ENCODE measurements around the gene DVL2.

- TF ChIP-seq, protein P1, sequence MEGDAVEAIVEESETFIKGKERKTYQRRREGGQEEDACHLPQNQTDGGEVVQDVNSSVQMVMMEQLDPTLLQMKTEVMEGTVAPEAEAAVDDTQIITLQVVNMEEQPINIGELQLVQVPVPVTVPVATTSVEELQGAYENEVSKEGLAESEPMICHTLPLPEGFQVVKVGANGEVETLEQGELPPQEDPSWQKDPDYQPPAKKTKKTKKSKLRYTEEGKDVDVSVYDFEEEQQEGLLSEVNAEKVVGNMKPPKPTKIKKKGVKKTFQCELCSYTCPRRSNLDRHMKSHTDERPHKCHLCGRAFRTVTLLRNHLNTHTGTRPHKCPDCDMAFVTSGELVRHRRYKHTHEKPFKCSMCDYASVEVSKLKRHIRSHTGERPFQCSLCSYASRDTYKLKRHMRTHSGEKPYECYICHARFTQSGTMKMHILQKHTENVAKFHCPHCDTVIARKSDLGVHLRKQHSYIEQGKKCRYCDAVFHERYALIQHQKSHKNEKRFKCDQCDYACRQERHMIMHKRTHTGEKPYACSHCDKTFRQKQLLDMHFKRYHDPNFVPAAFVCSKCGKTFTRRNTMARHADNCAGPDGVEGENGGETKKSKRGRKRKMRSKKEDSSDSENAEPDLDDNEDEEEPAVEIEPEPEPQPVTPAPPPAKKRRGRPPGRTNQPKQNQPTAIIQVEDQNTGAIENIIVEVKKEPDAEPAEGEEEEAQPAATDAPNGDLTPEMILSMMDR (IDR thresholded peaks at IDR 0.05; ENCODE audit: low read depth, low read length, missing input control), result no peak
- TF ChIP-seq GABPA (IDR thresholded peaks at IDR 0.05 in 1 of 2, conservative IDR thresholded peaks at IDR 0.05 in 1 of 2) (no peak), REST (IDR thresholded peaks at IDR 0.05) (no peak), TAF1 (conservative IDR thresholded peaks at IDR 0.05) (no peak), NR2F2 (IDR thresholded peaks at IDR 0.05) (no peak), FOXA2 (IDR thresholded peaks at IDR 0.05) (no peak), RXRA (IDR thresholded peaks at IDR 0.05) (no peak), YY1 (IDR thresholded peaks at IDR 0.05) (no peak)
- TF ChIP-seq, protein P2, sequence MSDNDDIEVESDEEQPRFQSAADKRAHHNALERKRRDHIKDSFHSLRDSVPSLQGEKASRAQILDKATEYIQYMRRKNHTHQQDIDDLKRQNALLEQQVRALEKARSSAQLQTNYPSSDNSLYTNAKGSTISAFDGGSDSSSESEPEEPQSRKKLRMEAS (IDR thresholded peaks at IDR 0.05), result no peak
Observed at GRCh38 chr17:7176841-7177190, 57.5 kb downstream of the DVL2 start.
